OCI-LY7 (cell line): ENCODE measurements around the gene IFT43. TPM values are rescaled to one million over a fixed set of nuclear protein-coding genes. Genes with fewer than 3 reads are reported as not detected.

ENCODE experiments used
- BruUV-seq: library from RNA; stranded (reverse); fragments of 400-500 nt; replicated peaks from 2 replicates; lab custom pipeline; 2021; lab: Mats Ljungman, UMichigan
- CTCF ChIA-PET: fragments of 300-600 bp; sonication (Branson Sonifier 250); formaldehyde crosslinking; loops from one replicate; lab custom pipeline; 2022; ENCODE audit warnings: antibody characterized with exemption; ENCODE audit not compliant: unreplicated experiment; lab: Charles Lee
- POLR2A ChIA-PET: fragments of 300-600 bp; sonication (Branson Sonifier 250); formaldehyde crosslinking; loops from one replicate; lab custom pipeline; 2022; ENCODE audit warnings: antibody characterized with exemption; lab: Charles Lee
- DNase-seq: peaks from one replicate; pipeline ENCODE4 v3.0.0-alpha.2; 2015; ENCODE audit warnings: low spot score
- H2AFZ ChIP-seq: fragments of 200-600 bp; sonication (generic), shearing (Covaris generic); 2 replicates; pipeline ENCODE4 v1.6.1; 2014; ENCODE audit warnings: mild to moderate bottlenecking, antibody characterized with exemption, low read length, moderate library complexity
- H3K27ac ChIP-seq: fragments of 200-600 bp; sonication (generic); 2 replicates; pipeline ENCODE4 v1.5.1; 2014; ENCODE audit warnings: mixed run types, low read depth, mild to moderate bottlenecking, moderate library complexity, low read length, inconsistent platforms; ENCODE audit not compliant: poor library complexity, severe bottlenecking
- H3K36me3 ChIP-seq: fragments of 200-600 bp; sonication (generic); 2 replicates; pipeline ENCODE4 v1.6.1; 2014; ENCODE audit warnings: mild to moderate bottlenecking, antibody characterized with exemption, low read length, moderate library complexity, mixed read lengths; ENCODE audit not compliant: insufficient read depth
- H3K4me1 ChIP-seq: fragments of 200-600 bp; sonication (generic); 2 replicates; pipeline ENCODE4 v1.5.1; 2014; ENCODE audit warnings: mild to moderate bottlenecking, low read length; ENCODE audit not compliant: insufficient read depth, poor library complexity, severe bottlenecking
- H3K4me2 ChIP-seq: fragments of 200-600 bp; sonication (generic); 2 replicates; pipeline ENCODE4 v1.6.1; 2014; ENCODE audit warnings: mild to moderate bottlenecking, low read length
- H3K4me3 ChIP-seq: fragments of 200-600 bp; sonication (generic); 2 replicates; pipeline ENCODE4 v1.5.1; 2014; ENCODE audit warnings: mild to moderate bottlenecking, low read depth, low read length; ENCODE audit not compliant: poor library complexity, severe bottlenecking
- H3K79me2 ChIP-seq: fragments of 200-600 bp; sonication (generic); 2 replicates; pipeline ENCODE4 v1.6.1; 2016; ENCODE audit warnings: low read depth, mild to moderate bottlenecking, low read length, moderate library complexity, mixed read lengths; ENCODE audit not compliant: insufficient read depth
- H3K9me2 ChIP-seq: fragments of 200-600 bp; sonication (generic); 2 replicates; pipeline ENCODE4 v1.6.1; 2016; ENCODE audit warnings: mild to moderate bottlenecking, low read length, mixed read lengths; ENCODE audit not compliant: insufficient read depth
- H3K9me3 ChIP-seq: fragments of 200-600 bp; sonication (generic); 2 replicates; pipeline ENCODE4 v1.6.1; 2014; ENCODE audit warnings: mild to moderate bottlenecking, mixed run types, low read length, mixed read lengths
- H4K20me1 ChIP-seq: fragments of 200-600 bp; sonication (generic); 2 replicates; pipeline ENCODE4 v1.6.1; 2014; ENCODE audit warnings: mild to moderate bottlenecking, antibody characterized with exemption, low read length, moderate library complexity, mixed read lengths; ENCODE audit not compliant: insufficient read depth
- EZH2phosphoT487 ChIP-seq: fragments of 200-600 bp; sonication (generic); IDR thresholded peaks from 2 replicates; pipeline ENCODE4 v1.6.1; 2018; ENCODE audit warnings: low read depth, borderline replicate concordance, mild to moderate bottlenecking, mixed run types, antibody characterized with exemption, low read length, moderate library complexity, mixed read lengths
- intact Hi-C: fragments of 100-400 bp; cut with micrococcal nuclease; formaldehyde crosslinking; loops from one replicate; pipeline ENCODE4 v1.10.0; 2022; ENCODE audit not compliant: unreplicated experiment
- total RNA-seq, 2 experiments: library from RNA; depleted of rRNA in 1 of 2; stranded (reverse); fragments of >200 nt in 1 of 2; shearing (Covaris generic) in 1 of 2; gene quantifications; 2 replicates each; pipeline ENCODE4 v1.2.3, GENCODE V29; 2014 to 2022
- TF ChIP-seq, protein P1 (sequence below): fragments of 200-600 bp; sonication (generic); conservative IDR thresholded peaks from 2 replicates; pipeline ENCODE4 v1.5.1; 2014; ENCODE audit warnings: mild to moderate bottlenecking, antibody characterized with exemption, low read length, moderate library complexity, mixed read lengths

Gene IFT43
- total RNA-seq, 2 experiments from 2014 or later: 9.3 to 13.6 TPM

DNA sequence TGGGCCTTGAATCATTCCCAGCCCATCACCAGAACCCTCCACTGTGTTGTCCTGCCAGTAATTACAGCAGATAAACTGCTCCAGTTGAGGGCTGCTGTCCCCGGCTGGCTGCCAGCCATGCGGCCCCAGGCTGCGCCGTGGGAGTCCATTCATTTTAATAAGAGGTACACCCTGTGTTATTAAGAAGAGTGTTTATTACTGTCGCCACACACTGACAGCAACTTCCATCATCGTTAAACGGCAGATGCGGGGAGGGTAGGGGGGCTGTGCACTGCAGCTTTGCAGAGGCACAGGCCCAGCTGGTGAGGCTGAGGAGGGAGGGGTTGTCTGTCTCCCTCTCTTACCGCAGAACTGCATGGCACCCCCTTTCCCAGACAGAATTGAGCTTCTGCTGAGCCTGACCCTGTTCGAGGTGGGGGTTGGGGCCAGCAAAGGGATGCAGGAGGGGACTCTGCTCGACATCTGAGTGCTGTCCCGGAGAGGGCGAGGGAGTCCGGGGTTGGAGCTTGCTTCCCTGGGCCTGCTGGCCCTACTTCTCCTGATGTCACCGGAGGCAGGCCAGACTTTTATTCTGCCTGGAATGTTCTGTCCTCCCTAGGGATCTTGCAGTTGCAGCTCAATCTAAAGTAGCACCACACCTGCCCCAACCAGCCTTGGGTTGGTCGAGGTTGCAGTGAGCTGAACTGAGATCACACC, 132.4 kb downstream of the IFT43 start:
- DNase-seq: no peak
- Histone ChIP-seq H3K79me2 (no peaks in the 10 kb centered on the region), H3K9me3 (no peaks in the 10 kb centered on the region), H3K9me2 (no peaks in the 10 kb centered on the region), H3K36me3 (no peaks in the 10 kb centered on the region), H3K4me3 (no peak overlapping the region), H3K4me1 (no peaks in the 10 kb centered on the region), H2AFZ (no peak overlapping the region), H3K4me2 (no peak overlapping the region), H4K20me1 (no peaks in the 10 kb centered on the region), H3K27ac (no peak overlapping the region)
- POLR2A ChIA-PET: interaction anchor here (0.7 kb wide), 1 partner anchor 427 kb away, joined by 4 read pairs; no protein-coding TSS in a partner anchor
- CTCF ChIA-PET: no interaction called here
- no peak for TF ChIP-seq EZH2phosphoT487
- TF ChIP-seq, protein P1, sequence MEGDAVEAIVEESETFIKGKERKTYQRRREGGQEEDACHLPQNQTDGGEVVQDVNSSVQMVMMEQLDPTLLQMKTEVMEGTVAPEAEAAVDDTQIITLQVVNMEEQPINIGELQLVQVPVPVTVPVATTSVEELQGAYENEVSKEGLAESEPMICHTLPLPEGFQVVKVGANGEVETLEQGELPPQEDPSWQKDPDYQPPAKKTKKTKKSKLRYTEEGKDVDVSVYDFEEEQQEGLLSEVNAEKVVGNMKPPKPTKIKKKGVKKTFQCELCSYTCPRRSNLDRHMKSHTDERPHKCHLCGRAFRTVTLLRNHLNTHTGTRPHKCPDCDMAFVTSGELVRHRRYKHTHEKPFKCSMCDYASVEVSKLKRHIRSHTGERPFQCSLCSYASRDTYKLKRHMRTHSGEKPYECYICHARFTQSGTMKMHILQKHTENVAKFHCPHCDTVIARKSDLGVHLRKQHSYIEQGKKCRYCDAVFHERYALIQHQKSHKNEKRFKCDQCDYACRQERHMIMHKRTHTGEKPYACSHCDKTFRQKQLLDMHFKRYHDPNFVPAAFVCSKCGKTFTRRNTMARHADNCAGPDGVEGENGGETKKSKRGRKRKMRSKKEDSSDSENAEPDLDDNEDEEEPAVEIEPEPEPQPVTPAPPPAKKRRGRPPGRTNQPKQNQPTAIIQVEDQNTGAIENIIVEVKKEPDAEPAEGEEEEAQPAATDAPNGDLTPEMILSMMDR: no peak
- intact Hi-C loops: no loop called here
- no TSS peak for BruUV-seq

- BruUV-seq: no TSS peak
- Histone ChIP-seq H3K27ac (no peak overlapping the region), H3K79me2 (no peaks in the 10 kb centered on the region), H3K4me1 (no peaks in the 10 kb centered on the region), H3K4me3 (no peak overlapping the region), H3K36me3 (no peaks in the 10 kb centered on the region), H2AFZ (no peak overlapping the region), H3K9me2 (no peaks in the 10 kb centered on the region), H3K4me2 (no peak overlapping the region), H4K20me1 (no peaks in the 10 kb centered on the region), H3K9me3 (no peaks in the 10 kb centered on the region)
- ChIA-PET CTCF (no interaction called here), POLR2A (interaction anchor here (0.7 kb wide), 1 partner anchor 427 kb away, joined by 4 read pairs; no protein-coding TSS in a partner anchor)
- intact Hi-C loops: no loop called here
- no peak for TF ChIP-seq EZH2phosphoT487
- TF ChIP-seq, protein P1: no peak
- DNase-seq: no peak
Measured at GRCh38 chr14:76118594-76118993, 133.0 kb downstream of the IFT43 start.

- Histone ChIP-seq H3K9me3 (no peaks in the 10 kb centered on the region), H4K20me1 (no peaks in the 10 kb centered on the region), H3K79me2 (no peaks in the 10 kb centered on the region), H3K36me3 (no peaks in the 10 kb centered on the region), H3K27ac (no peak overlapping the region), H3K4me3 (no peak overlapping the region), H2AFZ (no peak overlapping the region), H3K9me2 (no peaks in the 10 kb centered on the region), H3K4me2 (no peak overlapping the region), H3K4me1 (no peaks in the 10 kb centered on the region)
- TF ChIP-seq, protein P1: no peak
- TF ChIP-seq EZH2phosphoT487: no peak
- intact Hi-C loops: no loop called here
- CTCF ChIA-PET: no interaction called here
- no TSS peak for BruUV-seq
- POLR2A ChIA-PET: interaction anchor here (0.7 kb wide), 1 partner anchor 248 kb away, joined by 3 read pairs; no protein-coding TSS in a partner anchor
- no peak for DNase-seq
Measured at GRCh38 chr14:76121089-76121748, 135.7 kb downstream of the IFT43 start.
